HUES64 (cell line): ENCODE results near the gene KCNG4.
"Not testable (repeated sequence)": the region's sequence is repeated elsewhere in the genome, so short reads cannot be mapped to it uniquely, and the experiment has no call there.

Source experiments
- H3K27ac ChIP-seq: 2 replicates; pipeline ENCODE4 v1.7.0; 2013; ENCODE audit warnings: low read depth, low read length, inconsistent platforms
- H3K27me3 ChIP-seq: 2 replicates; pipeline ENCODE4 v1.6.1; 2013; ENCODE audit warnings: mild to moderate bottlenecking, low read length; ENCODE audit not compliant: insufficient read depth
- H3K36me3 ChIP-seq: 2 replicates; pipeline ENCODE4 v1.6.1; 2013; ENCODE audit warnings: mild to moderate bottlenecking, low read length; ENCODE audit not compliant: insufficient read depth
- H3K4me1 ChIP-seq: 2 replicates; pipeline ENCODE4 v1.6.1; 2013; ENCODE audit warnings: mild to moderate bottlenecking, low read length, moderate library complexity; ENCODE audit not compliant: insufficient read depth
- H3K4me3 ChIP-seq: 2 replicates; pipeline ENCODE4 v1.5.1; 2013; ENCODE audit warnings: mild to moderate bottlenecking, low read length, moderate library complexity
- H3K9ac ChIP-seq: 2 replicates; pipeline ENCODE4 v1.6.1; 2013; ENCODE audit warnings: mild to moderate bottlenecking, low read depth, low read length
- H3K9me3 ChIP-seq: 2 replicates; pipeline ENCODE4 v1.6.1; 2013; ENCODE audit warnings: low read depth, low read length; ENCODE audit not compliant: insufficient read depth
- WGBS: fragments of 150-250, 120-280 bp; methylation state at CpG from one replicate; pipeline ENCODE4 v1.1.7; 2013; ENCODE audit warnings: missing lambda C conversion rate; 5-methylcytosine and 5-hydroxymethylcytosine counted together

The KCNG4 gene

GRCh38 chr16:84205976-84206691, 33.7 kb downstream of the KCNG4 start:
- Histone ChIP-seq H3K27ac (no peak overlapping the region), H3K4me1 (no peaks in the 10 kb centered on the region; the same call in 1 of the 2 replicates), H3K9ac (no peak overlapping the region), H3K9me3 (no peaks in the 10 kb centered on the region), H3K27me3 (no peaks in the 10 kb centered on the region), H3K36me3 (no peaks in the 10 kb centered on the region), H3K4me3 (no peak overlapping the region)
- WGBS, result 94% methylated on average over 18 of the region's 18 CpGs

- 96% methylated on average over 5 of the region's 6 CpGs for WGBS
- not testable (repeated sequence) for H3K9ac ChIP-seq, H3K36me3 ChIP-seq, H3K4me1 ChIP-seq, H3K27me3 ChIP-seq, H3K27ac ChIP-seq, H3K9me3 ChIP-seq, H3K4me3 ChIP-seq
These were observed 34.7 kb downstream of the KCNG4 start for GRCh38 chr16:84205123-84205522.

DNA sequence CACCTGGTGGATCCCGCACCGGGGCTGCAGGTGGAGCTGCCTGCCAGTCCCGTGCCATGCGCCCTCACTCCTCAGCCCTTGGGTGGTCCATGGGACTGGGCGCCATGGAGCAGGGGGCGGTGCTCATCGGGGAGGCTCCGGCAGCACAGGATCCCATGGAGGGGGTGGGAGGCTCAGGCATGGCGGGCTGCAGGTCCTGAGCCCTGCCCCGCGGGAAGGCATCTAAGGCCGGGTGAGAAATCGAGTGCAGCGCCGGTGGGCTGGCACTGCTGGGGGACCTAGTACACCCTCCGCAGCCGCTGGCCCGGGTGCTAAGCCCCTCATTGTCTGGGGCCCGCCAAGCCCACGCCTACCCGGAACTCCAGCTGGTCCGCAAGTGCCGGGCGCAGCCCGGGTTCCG, 35.3 kb downstream of the KCNG4 start:
- H3K4me3 ChIP-seq, H3K36me3 ChIP-seq, H3K9ac ChIP-seq, H3K27ac ChIP-seq, H3K9me3 ChIP-seq, H3K27me3 ChIP-seq, H3K4me1 ChIP-seq: not testable (repeated sequence)
- WGBS, result 93% methylated on average over 26 of the region's 26 CpGs

GRCh38 chr16:84199861-84200260, 40.0 kb downstream of the KCNG4 start:
- no peak overlapping the region for H3K27ac ChIP-seq
- no peak overlapping the region for H3K4me3 ChIP-seq
- H3K36me3 ChIP-seq, result no peaks in the 10 kb centered on the region
- H3K27me3 ChIP-seq, result no peaks in the 10 kb centered on the region
- no peaks in the 10 kb centered on the region for H3K9me3 ChIP-seq
- 95% methylated on average over 10 of the region's 10 CpGs for WGBS
- no peak overlapping the region for H3K9ac ChIP-seq
- no peaks in the 10 kb centered on the region for H3K4me1 ChIP-seq

DNA sequence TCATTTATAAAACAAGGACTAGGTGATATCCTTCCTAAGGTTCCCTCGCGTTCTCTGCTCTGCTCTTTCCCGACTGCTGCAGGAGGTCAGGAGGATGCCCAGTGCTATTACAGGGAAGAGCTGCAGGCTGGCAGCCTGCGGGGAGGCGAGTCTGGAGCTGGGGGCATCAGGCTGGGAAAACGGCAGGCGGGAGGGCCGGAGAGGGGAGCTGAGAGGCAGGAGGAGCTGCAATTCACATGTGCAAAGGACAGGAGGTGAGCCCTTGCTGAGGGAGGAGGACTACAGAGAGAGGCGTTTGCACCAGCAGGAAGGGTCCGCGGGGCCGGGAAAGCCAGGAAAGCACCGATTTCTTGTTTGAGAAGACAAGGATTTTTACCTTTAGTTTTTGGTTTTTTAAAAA, 40.7 kb downstream of the KCNG4 start:
- Histone ChIP-seq H3K4me3 (no peak overlapping the region), H3K36me3 (no peaks in the 10 kb centered on the region), H3K4me1 (no peaks in the 10 kb centered on the region), H3K27ac (no peak overlapping the region), H3K27me3 (no peaks in the 10 kb centered on the region), H3K9ac (no peak overlapping the region), H3K9me3 (no peaks in the 10 kb centered on the region)
- 48% methylated on average over 13 of the region's 13 CpGs for WGBS

DNA sequence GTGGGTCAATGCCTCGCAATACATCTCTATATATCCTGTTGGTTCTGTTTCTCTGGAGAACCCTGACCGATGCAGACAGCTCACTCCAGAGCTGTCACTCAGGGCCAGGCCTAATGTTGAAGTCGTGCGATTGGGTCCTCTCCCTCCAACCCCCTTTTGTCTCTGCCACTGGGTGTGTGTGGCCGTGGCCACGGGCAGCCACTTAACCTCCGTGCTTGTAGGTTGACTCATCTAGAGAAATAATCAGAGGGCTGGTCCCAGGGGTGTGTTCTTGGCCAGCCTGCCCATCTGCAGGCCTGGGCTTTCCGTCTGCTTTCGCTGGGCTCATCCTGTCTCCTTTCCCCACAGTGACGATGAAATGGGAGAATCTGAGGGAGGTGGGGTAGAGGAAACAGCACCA, 41.4 kb downstream of the KCNG4 start:
- Histone ChIP-seq H3K36me3 (no peaks in the 10 kb centered on the region), H3K9me3 (no peaks in the 10 kb centered on the region), H3K4me3 (no peak overlapping the region), H3K9ac (no peak overlapping the region), H3K27me3 (no peaks in the 10 kb centered on the region), H3K4me1 (no peaks in the 10 kb centered on the region), H3K27ac (no peak overlapping the region)
- 86% methylated on average over 10 of the region's 10 CpGs for WGBS

DNA sequence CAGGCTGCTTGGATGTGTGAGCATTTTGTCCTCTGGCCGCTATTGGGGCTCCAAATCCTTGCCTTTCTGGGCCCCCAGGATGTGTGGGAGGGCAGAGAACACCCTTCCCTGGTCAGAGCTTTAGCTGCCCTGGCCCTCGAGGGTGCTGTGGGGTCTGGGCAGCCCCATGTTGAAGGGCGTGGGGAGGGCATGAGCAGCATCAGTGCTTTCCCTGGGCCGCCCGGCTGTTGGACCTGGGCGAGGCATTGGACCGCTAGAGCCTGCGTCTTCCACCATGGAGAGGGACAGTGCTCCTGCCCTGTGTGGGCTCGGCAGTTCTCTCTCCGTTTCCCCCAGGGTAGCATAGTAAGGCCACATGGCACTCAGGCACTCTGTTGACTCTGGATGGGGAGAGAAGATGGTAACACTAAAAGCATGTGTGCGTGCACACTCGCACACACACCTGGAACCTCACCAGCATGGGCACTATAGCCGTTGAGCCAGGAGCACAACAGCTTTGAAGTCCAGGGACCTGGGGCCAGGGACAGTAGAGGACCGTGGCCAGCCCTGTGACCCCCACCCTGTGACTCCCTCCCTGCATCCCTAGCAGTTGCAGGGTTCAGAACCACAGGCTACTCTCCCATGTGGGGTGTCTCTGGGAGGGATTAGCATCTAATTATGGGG, 42.2 kb downstream of the KCNG4 start:
- no peaks in the 10 kb centered on the region for H3K4me1 ChIP-seq
- no peaks in the 10 kb centered on the region for H3K27me3 ChIP-seq
- WGBS, result 95% methylated on average over 14 of the region's 14 CpGs
- no peak overlapping the region for H3K9ac ChIP-seq
- H3K4me3 ChIP-seq, result no peak overlapping the region
- H3K27ac ChIP-seq, result no peak overlapping the region
- no peaks in the 10 kb centered on the region for H3K9me3 ChIP-seq
- H3K36me3 ChIP-seq, result no peaks in the 10 kb centered on the region

DNA sequence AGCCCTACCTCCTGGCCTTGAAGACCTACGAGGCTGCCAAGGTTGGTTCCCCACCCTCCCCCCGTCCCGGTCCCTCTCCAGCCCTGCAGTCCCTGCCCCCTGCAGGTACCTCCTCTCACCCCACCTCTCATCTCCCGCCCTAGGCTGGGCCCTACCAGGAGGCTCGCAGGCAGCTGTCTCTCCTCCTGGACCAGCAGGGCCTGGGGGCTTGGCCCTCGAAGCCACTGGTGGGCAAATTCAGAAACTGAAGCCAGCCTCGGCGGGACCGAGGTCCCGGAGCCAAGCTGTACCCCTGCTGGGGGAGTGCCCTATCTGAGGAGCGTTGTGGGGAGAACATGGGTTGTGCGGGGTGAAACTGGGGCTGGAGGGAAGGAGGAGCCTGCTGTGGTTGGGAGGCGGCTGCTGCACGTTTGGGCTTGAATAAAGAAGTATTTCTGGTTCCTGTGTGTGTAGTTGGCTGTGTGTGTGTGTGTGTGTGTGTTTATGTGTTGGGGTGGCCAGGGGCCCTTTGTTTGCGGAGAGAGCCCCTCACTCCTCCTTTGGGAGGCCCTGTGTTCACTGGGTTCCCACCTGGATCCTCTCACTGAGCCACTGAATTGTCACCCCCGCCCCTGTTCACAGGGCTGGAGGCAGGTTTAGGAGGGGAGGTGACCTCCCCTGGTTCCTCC, 43.0 kb downstream of the KCNG4 start:
- no peaks in the 10 kb centered on the region for H3K27me3 ChIP-seq
- no peak overlapping the region for H3K9ac ChIP-seq
- H3K9me3 ChIP-seq, result no peaks in the 10 kb centered on the region
- H3K27ac ChIP-seq, result no peak overlapping the region
- no peaks in the 10 kb centered on the region for H3K4me1 ChIP-seq
- no peaks in the 10 kb centered on the region for H3K36me3 ChIP-seq
- WGBS, result 72% methylated on average over 16 of the region's 16 CpGs
- no peak overlapping the region for H3K4me3 ChIP-seq

DNA sequence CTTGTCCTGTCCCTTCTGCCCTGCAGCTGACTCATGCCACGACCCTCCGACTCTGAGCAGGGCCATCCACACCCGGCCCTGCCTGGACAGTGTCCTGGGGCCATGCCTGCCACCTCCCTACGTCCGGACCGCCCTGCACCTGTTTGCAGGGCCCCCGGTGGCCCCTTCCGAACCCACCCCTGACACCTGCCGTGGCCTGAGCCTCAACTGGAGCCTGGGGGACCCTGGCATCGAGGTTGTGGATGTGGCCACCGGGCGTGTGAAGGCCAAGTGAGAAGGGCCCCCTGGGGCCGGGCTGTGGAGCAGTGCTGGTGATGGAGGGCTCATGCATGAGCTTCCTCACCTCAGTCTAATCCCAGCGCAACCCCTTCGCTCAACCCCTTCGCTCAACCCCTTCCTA, 43.7 kb downstream of the KCNG4 start:
- Histone ChIP-seq H3K4me3 (no peak overlapping the region), H3K9ac (no peak overlapping the region), H3K36me3 (no peaks in the 10 kb centered on the region), H3K27me3 (no peaks in the 10 kb centered on the region), H3K9me3 (no peaks in the 10 kb centered on the region), H3K4me1 (no peaks in the 10 kb centered on the region), H3K27ac (no peak overlapping the region)
- WGBS, result 93% methylated on average over 16 of the region's 16 CpGs

GRCh38 chr16:84195201-84196093, 44.4 kb downstream of the KCNG4 start:
- Histone ChIP-seq H3K9me3 (no peaks in the 10 kb centered on the region), H3K27ac (no peak overlapping the region), H3K36me3 (no peaks in the 10 kb centered on the region), H3K9ac (no peak overlapping the region), H3K4me3 (no peak overlapping the region), H3K27me3 (no peaks in the 10 kb centered on the region), H3K4me1 (no peaks in the 10 kb centered on the region)
- WGBS, result 89% methylated on average over 38 of the region's 38 CpGs
